Spleen (tissue), 11 donors: ENCODE results near the gene SLC22A3. TPM values are rescaled to one million over a fixed set of nuclear protein-coding genes. Genes with fewer than 3 reads are reported as not detected.
A peak's percentile ranks its signal among the peaks of the same experiment; 100 is the strongest.

Experiments used
- DNase-seq: peaks from one replicate; pipeline ENCODE4 v3.0.0-alpha.2; 2020
- H3K27ac ChIP-seq, 8 donors: fragments of 200-600 bp; sonication (generic) in 7 of 8; 1 replicate in 4 of 8; 2 replicates in 4 of 8; pipeline versions ENCODE4 v1.5.0 to v1.8.0; 2016 to 2021; ENCODE audit warnings: inconsistent platforms in 4 of 8, mild to moderate bottlenecking in 4 of 8, moderate library complexity in 1 of 8
- H3K27me3 ChIP-seq, 7 donors: fragments of 200-600 bp; sonication (generic) in 6 of 7; replicated peaks in 1 of 7; 1 replicate in 4 of 7; 2 replicates in 3 of 7; pipeline versions ENCODE4 v1.5.0 to v1.8.0; 2016 to 2021; ENCODE audit warnings: inconsistent platforms in 3 of 7, mild to moderate bottlenecking in 1 of 7
- H3K36me3 ChIP-seq, 6 donors: fragments of 200-600 bp; sonication (generic) in 5 of 6; 1 replicate in 4 of 6; 2 replicates in 2 of 6; pipeline versions ENCODE4 v1.5.0 to v1.8.0; 2016 to 2021; ENCODE audit warnings: inconsistent platforms in 2 of 6
- H3K4me1 ChIP-seq, 6 donors: fragments of 200-600 bp; sonication (generic) in 5 of 6; 1 replicate in 3 of 6; 2 replicates in 3 of 6; pipeline versions ENCODE4 v1.5.0 to v1.8.0; 2016 to 2021; ENCODE audit warnings: inconsistent platforms in 3 of 6
- H3K4me3 ChIP-seq, 8 donors: fragments of 200-600 bp; sonication (generic) in 7 of 8; 1 replicate in 4 of 8; 2 replicates in 4 of 8; pipeline versions ENCODE4 v1.5.0 to v1.8.0; 2016 to 2021; ENCODE audit warnings: inconsistent platforms in 4 of 8, mild to moderate bottlenecking in 4 of 8, moderate library complexity in 2 of 8
- H3K9me3 ChIP-seq, 8 donors: fragments of 200-600 bp; sonication (generic) in 7 of 8; 1 replicate in 4 of 8; 2 replicates in 4 of 8; pipeline versions ENCODE4 v1.5.0 to v1.8.0; 2016 to 2021; ENCODE audit warnings: inconsistent platforms in 4 of 8
- CTCF ChIP-seq, 11 experiments: fragments of 200-600 bp in 7 of 11; fragments of 450-650 bp in 4 of 11; sonication (generic) in 4 of 11; IDR thresholded peaks in 8 of 11; conservative IDR thresholded peaks in 3 of 11; 1 replicate in 7 of 11; 2 replicates in 4 of 11; pipeline versions ENCODE4 v1.4.0 to v1.8.0; 2016 to 2021; ENCODE audit warnings: antibody characterized with exemption in 11 of 11, inconsistent platforms in 4 of 11, mild to moderate bottlenecking in 1 of 11
- POLR2A ChIP-seq, 3 donors: fragments of 450-650 bp; IDR thresholded peaks; one replicate each; pipeline ENCODE4 v1.5.1; 2017; ENCODE audit warnings: antibody characterized with exemption in 3 of 3, mild to moderate bottlenecking in 1 of 3
- POLR2AphosphoS5 ChIP-seq, 3 donors: sonication (generic); formaldehyde crosslinking; IDR thresholded peaks; one replicate each; pipeline ENCODE4 v1.5.1; 2017; ENCODE audit warnings: antibody characterized with exemption in 3 of 3
- WGBS, 5 donors: extraction: QIAGEN DNeasy Blood & Tissue Kit in 3 of 5; methylation state at CpG; one replicate each; pipeline versions ENCODE4 v1.1.5 to v1.1.7; 2013 to 2018; 5-methylcytosine and 5-hydroxymethylcytosine counted together
- intact Hi-C: fragments of 100-400 bp; cut with DNase I; formaldehyde crosslinking; loops from one replicate; pipeline ENCODE4 v1.15.0; 2023; ENCODE audit warnings: low total_unique reads
- polyA plus RNA-seq, 3 donors: library from polyadenylated mRNA; stranded (reverse); fragments of 200-250 nt; gene quantifications; one replicate each; pipeline ENCODE4 v1.2.1, GENCODE V29; 2013
- total RNA-seq, 7 donors: library from RNA; depleted of rRNA in 3 of 7; stranded (reverse); fragments of >200 nt in 3 of 7; fragmentation: NEBNext Ultra II Directional in 4 of 7; extraction: Animal tissue kit (Norgen Biotek cat#: 25700) in 4 of 7; gene quantifications; one replicate each; pipeline versions ENCODE4 v1.1.0 to v1.2.1, GENCODE V29; 2016 to 2021
- donor health status: healthy with polysubstance abuse.
- donor health status: DM: no; HTN: no; CAD: no; lungs with moderate emphysema.
- donor health status: DM: no; HTN: no; CAD: no.
- donor health status: Bipolar disorder and iron deficiency.
- donor health status: healthy.
- donor health status: DM: no; HTN: no; CAD: no.
- donor health status: DM: yes; HTN: yes; CAD: no.

Gene SLC22A3
- total and polyA plus RNA-seq, 10 donors: 0.70 to 2.2 (median 1.7) TPM

- Histone ChIP-seq H3K27ac (no peak overlapping the region), H3K36me3 (no peaks in the 10 kb centered on the region), H3K4me3 (no peak overlapping the region), H3K9me3 (no peaks in the 10 kb centered on the region), H3K4me1 (peaks cover 0 to 18% (median 11%) of the 10 kb centered on the region in 6 donors), H3K27me3 (peaks cover 0 to 45% (median 23%) of the 10 kb centered on the region in 7 donors)
- TF ChIP-seq CTCF (IDR thresholded peaks at IDR 0.05 in 8 of 11, conservative IDR thresholded peaks at IDR 0.05 in 3 of 11) (no peak), POLR2A (IDR thresholded peaks at IDR 0.05) (no peak), POLR2AphosphoS5 (IDR thresholded peaks at IDR 0.05) (no peak)
- intact Hi-C loops: no loop called here
- DNase-seq: no peak
- 85 to 97% (median 87%) methylated on average over 3 of the region's 3 CpGs for WGBS, 5 donors
Observed at GRCh38 chr6:160344271-160344670, 3.9 kb upstream of the SLC22A3 start.

GRCh38 chr6:160347259-160348222 is 637 bp upstream of the SLC22A3 start:
- H3K27ac ChIP-seq: no peak overlapping the region
- H3K4me1 ChIP-seq: peaks cover 0 to 22% (median 11%) of the 10 kb centered on the region in 6 donors
- intact Hi-C loops: no loop called here
- 29 to 80% (median 42%) methylated on average over 25 to 74 of the region's 74 CpGs for WGBS, 5 donors
- no peak for DNase-seq
- H3K9me3 ChIP-seq: no peaks in the 10 kb centered on the region
- no peaks in the 10 kb centered on the region for H3K36me3 ChIP-seq
- no peak for TF ChIP-seq POLR2AphosphoS5 (IDR thresholded peaks at IDR 0.05)
- H3K4me3 ChIP-seq: peak overlapping the region in 3 of 8 donors; percentile 25 to 58 (median 38)
- peaks cover 0 to 77% (median 27%) of the 10 kb centered on the region in 7 donors for H3K27me3 ChIP-seq

GRCh38 chr6:160349020-160349441 is 853 bp downstream of the SLC22A3 start:
- H3K4me3 ChIP-seq: peak overlapping the region in 7 of 8 donors; percentile 23 to 58 (median 27)
- H3K27me3 ChIP-seq: peaks cover 0 to 90% (median 27%) of the 10 kb centered on the region in 7 donors
- no peak overlapping the region for H3K27ac ChIP-seq
- intact Hi-C loops: no loop called here
- DNase-seq: no peak
- no peaks in the 10 kb centered on the region for H3K9me3 ChIP-seq
- 3 to 7% (median 5%) methylated on average over 15 to 23 of the region's 23 CpGs for WGBS, 5 donors
- H3K4me1 ChIP-seq: peaks cover 0 to 22% (median 11%) of the 10 kb centered on the region in 6 donors
- no peak for TF ChIP-seq POLR2AphosphoS5 (IDR thresholded peaks at IDR 0.05)
- no peak for TF ChIP-seq POLR2A (IDR thresholded peaks at IDR 0.05)
- no peak for TF ChIP-seq CTCF (IDR thresholded peaks at IDR 0.05 in 8 of 11, conservative IDR thresholded peaks at IDR 0.05 in 3 of 11)
- H3K36me3 ChIP-seq: no peaks in the 10 kb centered on the region

- intact Hi-C loops: no loop called here
- H3K27ac ChIP-seq: no peak overlapping the region
- no peak overlapping the region for H3K4me3 ChIP-seq
- H3K9me3 ChIP-seq: no peaks in the 10 kb centered on the region
- TF ChIP-seq POLR2A (IDR thresholded peaks at IDR 0.05) (no peak), CTCF (IDR thresholded peaks at IDR 0.05 in 8 of 11, conservative IDR thresholded peaks at IDR 0.05 in 3 of 11) (no peak), POLR2AphosphoS5 (IDR thresholded peaks at IDR 0.05) (no peak)
- H3K36me3 ChIP-seq: no peaks in the 10 kb centered on the region
- 86 to 90% (median 87%) methylated on average over 11 of the region's 11 CpGs for WGBS, 5 donors
- no peak for DNase-seq
- peaks cover 0 to 97% (median 27%) of the 10 kb centered on the region in 7 donors for H3K27me3 ChIP-seq
- H3K4me1 ChIP-seq: peaks cover 0 to 22% (median 11%) of the 10 kb centered on the region in 6 donors
Observed at GRCh38 chr6:160349814-160350350, 1.7 kb downstream of the SLC22A3 start.
